Neural cell (in vitro differentiated cells): ENCODE measurements around the gene AATK. TPM values are rescaled to one million over a fixed set of nuclear protein-coding genes. Genes with fewer than 3 reads are reported as not detected.

Source experiments
- H2AFZ ChIP-seq: fragments of 200-600, 300-800 bp; sonication (generic), shearing (Covaris generic); 2 replicates; pipeline ENCODE4 v1.6.0; 2014; ENCODE audit warnings: low read depth, mild to moderate bottlenecking, antibody characterized with exemption, low read length, moderate library complexity
- H3F3A ChIP-seq: fragments of 200-600 bp; shearing (Covaris generic); 2 replicates; pipeline ENCODE4 v1.6.1; 2016; ENCODE audit warnings: mild to moderate bottlenecking, moderate library complexity, mixed read lengths, antibody characterized with exemption, low read length; ENCODE audit not compliant: insufficient read depth, poor library complexity, severe bottlenecking
- H3K27ac ChIP-seq: fragments of 200-600, 300-800 bp; sonication (generic), shearing (Covaris generic); 2 replicates; pipeline ENCODE4 v1.5.1; 2014; ENCODE audit warnings: mild to moderate bottlenecking, low read length, moderate library complexity
- H3K27me3 ChIP-seq: fragments of 300-800, 200-600 bp; sonication (generic), shearing (Covaris generic); 2 replicates; pipeline ENCODE4 v1.6.0; 2014; ENCODE audit warnings: mild to moderate bottlenecking, low read depth, low read length, moderate library complexity; ENCODE audit not compliant: insufficient read depth
- H3K36me3 ChIP-seq: fragments of 300-800, 200-600 bp; sonication (generic), shearing (Covaris generic); 2 replicates; pipeline ENCODE4 v1.5.1; 2014; ENCODE audit warnings: mild to moderate bottlenecking, antibody characterized with exemption, low read length, moderate library complexity; ENCODE audit not compliant: insufficient read depth
- H3K4me2 ChIP-seq: fragments of 300-800, 200-600 bp; sonication (generic), shearing (Covaris generic); 2 replicates; pipeline ENCODE4 v1.6.0; 2014; ENCODE audit warnings: mild to moderate bottlenecking, low read length
- H3K4me3 ChIP-seq: fragments of 300-800, 200-600 bp; sonication (generic), shearing (Covaris generic); 2 replicates; pipeline ENCODE4 v1.5.1; 2014; ENCODE audit warnings: mild to moderate bottlenecking, low read length, moderate library complexity
- H3K79me2 ChIP-seq: fragments of 200-600 bp; shearing (Covaris generic); replicated peaks from 2 replicates; pipeline ENCODE4 v1.6.0; 2014; ENCODE audit warnings: mild to moderate bottlenecking, low read length, moderate library complexity; ENCODE audit not compliant: insufficient read depth
- H3K9ac ChIP-seq: fragments of 300-800, 200-600 bp; sonication (generic), shearing (Covaris generic); 2 replicates; pipeline ENCODE4 v1.6.1; 2016; ENCODE audit warnings: mild to moderate bottlenecking, low read length, mixed read lengths
- H3K9me2 ChIP-seq: fragments of 200-600 bp; shearing (Covaris generic); 2 replicates; pipeline ENCODE4 v1.6.1; 2016; ENCODE audit warnings: mild to moderate bottlenecking, low read length, mixed read lengths; ENCODE audit not compliant: insufficient read depth
- H3K9me3 ChIP-seq: fragments of 200-600, 300-800 bp; sonication (generic), shearing (Covaris generic); 2 replicates; pipeline ENCODE4 v1.6.1; 2016; ENCODE audit warnings: mild to moderate bottlenecking, mixed run types, low read length, moderate library complexity, mixed read lengths
- H4K20me1 ChIP-seq: fragments of 200-600 bp; shearing (Covaris generic); 2 replicates; pipeline ENCODE4 v1.6.1; 2016; ENCODE audit warnings: mild to moderate bottlenecking, mixed run types; ENCODE audit not compliant: insufficient read depth
- CTCF ChIP-seq: fragments of 450-650 bp; IDR thresholded peaks from 2 replicates; pipeline ENCODE4 v1.5.1; 2014; ENCODE audit warnings: antibody characterized with exemption, mild to moderate bottlenecking, moderate library complexity; ENCODE audit not compliant: poor library complexity, severe bottlenecking
- EP300 ChIP-seq: fragments of 450-650 bp; conservative IDR thresholded peaks from 2 replicates; pipeline ENCODE4 v1.6.1; 2014; ENCODE audit warnings: antibody characterized with exemption, mild to moderate bottlenecking, moderate library complexity; ENCODE audit not compliant: poor library complexity, severe bottlenecking
- EZH2 ChIP-seq: fragments of 200-600, 300-800 bp; shearing (Covaris generic), sonication (generic); IDR thresholded peaks from 2 replicates; pipeline ENCODE4 v1.6.1; 2014; ENCODE audit warnings: antibody characterized with exemption, low read length, borderline replicate concordance, mild to moderate bottlenecking; ENCODE audit not compliant: insufficient read depth, poor library complexity, severe bottlenecking
- MXI1 ChIP-seq: fragments of 450-650 bp; conservative IDR thresholded peaks from 2 replicates; pipeline ENCODE4 v1.6.1; 2014; ENCODE audit warnings: antibody characterized with exemption, mild to moderate bottlenecking; ENCODE audit not compliant: poor library complexity, severe bottlenecking
- POLR2AphosphoS5 ChIP-seq: IDR thresholded peaks from 2 replicates; pipeline ENCODE4 v1.6.1; 2012
- RAD21 ChIP-seq: fragments of 450-650 bp; conservative IDR thresholded peaks from 2 replicates; pipeline ENCODE4 v1.6.1; 2014; ENCODE audit warnings: antibody characterized with exemption, mild to moderate bottlenecking, moderate library complexity
- REST ChIP-seq: IDR thresholded peaks from 2 replicates; pipeline ENCODE4 v1.6.1; 2012; ENCODE audit warnings: borderline replicate concordance
- SMC3 ChIP-seq: fragments of 450-650 bp; conservative IDR thresholded peaks from 2 replicates; pipeline ENCODE4 v1.6.1; 2014; ENCODE audit warnings: antibody characterized with exemption, mild to moderate bottlenecking, moderate library complexity; ENCODE audit not compliant: poor library complexity
- TAF1 ChIP-seq: IDR thresholded peaks from 2 replicates; pipeline ENCODE4 v1.6.1; 2012; ENCODE audit warnings: low read depth
- polyA plus RNA-seq: library from polyadenylated mRNA; depleted of rRNA; stranded (reverse); fragments of >200 nt; gene quantifications from 2 replicates; pipeline ENCODE4 v1.2.3, GENCODE V29; 2014

Gene AATK
- polyA plus RNA-seq, 1 donor from 2014 or later: 11.1 TPM

- Histone ChIP-seq H3K4me3 (no peak overlapping the region), H3K79me2 (no peaks in the 10 kb centered on the region), H3K27me3 (no peaks in the 10 kb centered on the region), H3K36me3 (no peaks in the 10 kb centered on the region), H3K9me3 (no peaks in the 10 kb centered on the region), H3F3A (no peaks in the 10 kb centered on the region), H3K9me2 (no peaks in the 10 kb centered on the region), H4K20me1 (no peaks in the 10 kb centered on the region), H3K9ac (no peak overlapping the region), H3K27ac (no peak overlapping the region), H2AFZ (no peak overlapping the region), H3K4me2 (no peak overlapping the region)
- TF ChIP-seq TAF1 (no peak), SMC3 (no peak), EZH2 (no peak), RAD21 (no peak)
Measured at GRCh38 chr17:81213978-81214377, 48.0 kb upstream of the AATK start.

- H3K9me3 ChIP-seq: no peaks in the 10 kb centered on the region
- H3K27ac ChIP-seq: no peak overlapping the region
- no peaks in the 10 kb centered on the region for H4K20me1 ChIP-seq
- H3F3A ChIP-seq: no peaks in the 10 kb centered on the region
- no peak overlapping the region for H2AFZ ChIP-seq
- H3K79me2 ChIP-seq: no peaks in the 10 kb centered on the region
- no peaks in the 10 kb centered on the region for H3K36me3 ChIP-seq
- no peak for TF ChIP-seq SMC3
- no peak for TF ChIP-seq EZH2
- no peak for TF ChIP-seq POLR2AphosphoS5
- TF ChIP-seq MXI1: no peak
- TF ChIP-seq CTCF: no peak
- TF ChIP-seq RAD21: no peak
- no peak for TF ChIP-seq EP300
- TF ChIP-seq TAF1: no peak
- TF ChIP-seq REST: no peak
- no peak overlapping the region for H3K4me2 ChIP-seq
- no peaks in the 10 kb centered on the region for H3K27me3 ChIP-seq
- no peaks in the 10 kb centered on the region for H3K9me2 ChIP-seq
- no peak overlapping the region for H3K4me3 ChIP-seq
- H3K9ac ChIP-seq: no peak overlapping the region
Measured at GRCh38 chr17:81212365-81212764, 46.3 kb upstream of the AATK start.

- Histone ChIP-seq H3K4me3 (no peak overlapping the region), H4K20me1 (no peaks in the 10 kb centered on the region), H3K9me3 (no peaks in the 10 kb centered on the region), H2AFZ (no peak overlapping the region), H3K9ac (no peak overlapping the region), H3K79me2 (no peaks in the 10 kb centered on the region), H3K9me2 (no peaks in the 10 kb centered on the region), H3K36me3 (no peaks in the 10 kb centered on the region), H3K27me3 (no peaks in the 10 kb centered on the region), H3F3A (no peaks in the 10 kb centered on the region), H3K4me2 (no peak overlapping the region), H3K27ac (no peak overlapping the region)
- TF ChIP-seq MXI1 (no peak), EZH2 (no peak), REST (no peak), EP300 (no peak), CTCF (no peak), RAD21 (no peak), SMC3 (no peak), TAF1 (no peak), POLR2AphosphoS5 (no peak)
Measured at GRCh38 chr17:81210868-81211267, 44.8 kb upstream of the AATK start.
